HepG2 (cell line): ENCODE measurements around the gene CDC42EP4. TPM values are rescaled to one million over a fixed set of nuclear protein-coding genes. Genes with fewer than 3 reads are reported as not detected.

Experiments used
- ATAC-seq: fragments of 200-7000 bp; cut with Tn5 transposase; 3 replicates; pipeline ENCODE4 v1.9.1; 2020; ENCODE audit warnings: mild to moderate bottlenecking, moderate library complexity
- BruUV-seq: library from RNA; stranded (reverse); fragments of 400-500 nt; replicated peaks from 2 replicates; lab custom pipeline; 2021; lab: Mats Ljungman, UMichigan
- CTCF ChIA-PET: fragments of 300-600 bp; formaldehyde crosslinking; extraction: SDS; loops from one replicate; lab custom pipeline; 2021; ENCODE audit warnings: low total read pairs, inconsistent platforms, low intra/inter-chr PET ratio; lab: Yijun Ruan, JAX
- POLR2A ChIA-PET: fragments of 350-600 bp; sonication (Branson Sonifier 250); formaldehyde crosslinking; loops from one replicate; lab custom pipeline; 2020; ENCODE audit warnings: antibody characterized with exemption, inconsistent platforms; lab: Yijun Ruan, JAX
- DNase-seq: peaks from one replicate; pipeline ENCODE4 v3.0.0-alpha.2; 2015; ENCODE audit warnings: low spot score
- FAIRE-seq: peaks from 3 replicates; lab custom pipeline; 2011; peaks lifted over from hg19 to GRCh38; lab: Jason Lieb, UNC
- H2AFZ ChIP-seq: one replicate; pipeline ENCODE4 v1.6.1; 2011; ENCODE audit warnings: low read length, inconsistent platforms
- H3K27ac ChIP-seq: fragments of 300-600 bp; 3 replicates; pipeline ENCODE4 v1.8.0; 2011; ENCODE audit warnings: mixed run types, mild to moderate bottlenecking, mixed read lengths, low read length, inconsistent platforms; ENCODE audit not compliant: insufficient read depth; ENCODE audit errors: extremely low read length
- H3K27me3 ChIP-seq, 2 experiments: fragments of 200-600 bp in 1 of 2; 2 replicates in 1 of 2; 3 replicates in 1 of 2; pipeline versions ENCODE4 v1.6.0 to v1.8.0; 2011; ENCODE audit warnings: low read length in 2 of 2, mild to moderate bottlenecking in 2 of 2, moderate library complexity in 2 of 2, inconsistent platforms in 1 of 2; ENCODE audit not compliant: insufficient read depth in 2 of 2, control insufficient read depth in 1 of 2
- H3K36me3 ChIP-seq, 2 experiments: fragments of 200-600 bp in 1 of 2; replicated peaks in 1 of 2; 2 replicates in 1 of 2; 3 replicates in 1 of 2; pipeline versions ENCODE4 v1.5.1 to v1.8.0; 2011; ENCODE audit warnings: low read length in 2 of 2, inconsistent platforms in 1 of 2; ENCODE audit not compliant: insufficient read depth in 2 of 2, control insufficient read depth in 1 of 2
- H3K4me1 ChIP-seq: 2 replicates; pipeline ENCODE4 v1.5.1; 2012; ENCODE audit warnings: low read length, inconsistent platforms; ENCODE audit not compliant: insufficient read depth
- H3K4me2 ChIP-seq: 2 replicates; pipeline ENCODE4 v1.6.0; 2011; ENCODE audit warnings: low read depth, low read length, inconsistent platforms
- H3K4me3 ChIP-seq, 3 experiments: fragments of 200-600 bp in 1 of 3; sonication (generic), shearing (Covaris generic) in 1 of 3; replicated peaks in 1 of 3; 2 replicates each; pipeline ENCODE4 v1.5.1; 2011 to 2016; ENCODE audit warnings: low read length in 3 of 3, inconsistent platforms in 2 of 3, low read depth in 2 of 3, mild to moderate bottlenecking in 2 of 3, control low read depth in 1 of 3, mixed read lengths in 1 of 3; ENCODE audit not compliant: insufficient read depth in 1 of 3
- H3K79me2 ChIP-seq: one replicate; pipeline ENCODE4 v1.6.1; 2011; ENCODE audit warnings: low read length, inconsistent platforms; ENCODE audit not compliant: insufficient read depth
- H3K9ac ChIP-seq: 2 replicates; pipeline ENCODE4 v1.6.0; 2011; ENCODE audit warnings: mild to moderate bottlenecking, low read depth, low read length, inconsistent platforms; ENCODE audit not compliant: insufficient read depth
- H3K9me3 ChIP-seq: 2 replicates; pipeline ENCODE4 v1.5.1; 2012; ENCODE audit warnings: mild to moderate bottlenecking, low read length
- H4K20me1 ChIP-seq: 2 replicates; pipeline ENCODE4 v1.6.0; 2011; ENCODE audit warnings: inconsistent platforms, mild to moderate bottlenecking, low read length, moderate library complexity; ENCODE audit not compliant: insufficient read depth
- ASH2L ChIP-seq: fragments of 300-600, 200-600 bp; sonication (generic); IDR thresholded peaks from 2 replicates; pipeline ENCODE4 v1.7.0; 2017; ENCODE audit warnings: low read depth, mild to moderate bottlenecking, moderate library complexity, mixed read lengths, low read length; ENCODE audit not compliant: insufficient read length
- ATAD3A ChIP-seq: sonication (generic); formaldehyde crosslinking; IDR thresholded peaks from 2 replicates; pipeline ENCODE4 v1.4.0; 2020; ENCODE audit warnings: missing genetic modification reagents
- GFI1 ChIP-seq: sonication (generic); formaldehyde crosslinking; IDR thresholded peaks from 2 replicates; pipeline ENCODE4 v1.5.0; 2020; ENCODE audit warnings: missing genetic modification reagents, mild to moderate bottlenecking, borderline replicate concordance
- GMEB1 ChIP-seq: sonication (generic); formaldehyde crosslinking; IDR thresholded peaks from 2 replicates; pipeline ENCODE4 v1.5.1; 2020; ENCODE audit warnings: missing genetic modification reagents, mild to moderate bottlenecking, borderline replicate concordance
- SOX13 ChIP-seq, 3 experiments: fragments of 450-650 bp in 1 of 3; sonication (generic) in 1 of 3; formaldehyde crosslinking in 1 of 3; IDR thresholded peaks in 2 of 3; conservative IDR thresholded peaks in 1 of 3; 2 replicates each; pipeline versions ENCODE4 v1.5.0 to v1.6.1; 2016 to 2020; ENCODE audit warnings: antibody characterized with exemption in 1 of 3, mild to moderate bottlenecking in 1 of 3, missing compliant biosample characterization in 1 of 3, missing genetic modification reagents in 1 of 3, moderate library complexity in 1 of 3
- STAT5B ChIP-seq: sonication (generic); formaldehyde crosslinking; IDR thresholded peaks from 2 replicates; pipeline ENCODE4 v1.4.0; 2020; ENCODE audit warnings: missing genetic modification reagents
- ZNF331 ChIP-seq: sonication (generic); formaldehyde crosslinking; IDR thresholded peaks from 2 replicates; pipeline ENCODE4 v1.4.0; 2020; ENCODE audit warnings: missing genetic modification reagents
- WGBS: methylation state at CpG from one replicate; pipeline ENCODE4 v1.1.6; 2017; ENCODE audit warnings: low lambda C conversion rate; 5-methylcytosine and 5-hydroxymethylcytosine counted together
- in situ Hi-C: cut with HindIII; loops from 2 replicates; pipeline ENCODE4 v1.10.0; 2017; ENCODE audit warnings: low pct_unique_long_range_greater_than_20kb; ENCODE audit not compliant: extremely low pct_ligation_motif_present
- intact Hi-C: fragments of 100-400 bp; cut with micrococcal nuclease; formaldehyde crosslinking; loops from one replicate; pipeline ENCODE4 v1.10.0; 2022; ENCODE audit not compliant: unreplicated experiment
- polyA plus RNA-seq, 8 experiments: library from polyadenylated mRNA; depleted of rRNA in 3 of 8; stranded (reverse) in 7 of 8; unstranded in 1 of 8; fragments of >200 nt; fragmentation: Illumina TruSeq in 4 of 8; extraction: Trizol in 4 of 8; gene quantifications; 2 replicates each; pipeline versions ENCODE4 v1.2.1 to v1.2.3, GENCODE V29; 2011 to 2016; ENCODE audit warnings: low read depth in 4 of 8, missing spikeins in 1 of 8, mixed read lengths in 1 of 8; ENCODE audit not compliant: insufficient read depth in 1 of 8
- total RNA-seq, 5 experiments: library from RNA; depleted of rRNA; stranded (reverse); fragments of >200 nt; fragmentation: Illumina TruSeq; extraction: Trizol; gene quantifications; 2 replicates each; pipeline ENCODE4 v1.2.3, GENCODE V29; 2016; ENCODE audit warnings: low read depth in 1 of 5

The CDC42EP4 gene
- total and polyA plus RNA-seq, 2 of the 13 experiments (the other 11 are each of a cell fraction or from before 2014, with no cell fraction given) = 19.0 to 54.0 TPM

DNA sequence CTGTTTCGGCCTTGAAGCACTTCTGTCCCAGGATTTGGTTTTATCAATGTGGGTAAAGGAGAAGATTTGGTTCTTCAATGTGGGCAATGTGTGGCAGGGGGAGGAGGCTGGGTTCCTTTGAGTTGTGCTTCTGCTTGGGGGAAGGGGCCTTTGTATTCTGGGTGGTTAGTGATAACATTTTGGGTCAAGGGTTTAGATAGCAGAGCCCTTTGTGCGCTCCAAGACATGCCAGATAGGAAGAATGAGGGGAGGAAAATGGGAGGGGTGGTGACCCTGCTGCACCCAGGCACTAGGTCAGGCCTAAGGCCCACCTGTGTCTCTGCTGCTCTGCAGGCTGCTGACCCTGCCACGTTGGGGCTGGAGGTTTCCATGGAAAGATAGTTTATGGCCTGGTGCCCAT is 40.0 kb upstream of the CDC42EP4 start:
- H3K4me3 ChIP-seq = no peak overlapping the region
- H3K27ac ChIP-seq = no peak overlapping the region
- intact Hi-C loops (no loop called here), in situ Hi-C loops (no loop called here)
- no peaks in the 10 kb centered on the region for H3K36me3 ChIP-seq
- WGBS = 34% methylated on average over 3 of the region's 3 CpGs
- no peaks in the 10 kb centered on the region for H3K9me3 ChIP-seq
- no peaks in the 10 kb centered on the region for H4K20me1 ChIP-seq
- H3K79me2 ChIP-seq = no peaks in the 10 kb centered on the region
- no peak overlapping the region for H3K9ac ChIP-seq
- ATAC-seq = no peak
- H3K4me2 ChIP-seq = no peak overlapping the region
- TF ChIP-seq SOX13 (IDR thresholded peaks at IDR 0.05) (no peak), SOX13 (CRISPR knock-in tag; conservative IDR thresholded peaks at IDR 0.05 in 1 of 2, IDR thresholded peaks at IDR 0.05 in 1 of 2) (no peak), GFI1 (no peak), STAT5B (CRISPR knock-in tag) (no peak), ATAD3A (CRISPR knock-in tag) (no peak), GMEB1 (CRISPR knock-in tag) (no peak), ZNF331 (CRISPR knock-in tag) (no peak), ASH2L (no peak)
- POLR2A ChIA-PET = no interaction called here
- DNase-seq = no peak
- no peak overlapping the region for H2AFZ ChIP-seq
- CTCF ChIA-PET = no interaction called here
- peaks cover 28 to 86% of the 10 kb centered on the region in 2 experiments for H3K27me3 ChIP-seq
- no TSS peak for BruUV-seq
- FAIRE-seq = no peak
- peaks cover 14% of the 10 kb centered on the region; the same call in 1 of the 2 replicates for H3K4me1 ChIP-seq
